Lower leg skin (tissue), 4 donors: ENCODE results near the gene PDPN. TPM values are rescaled to one million over a fixed set of nuclear protein-coding genes. Genes with fewer than 3 reads are reported as not detected.

Experiments
- DNase-seq, 2 donors: peaks; one replicate each; pipeline ENCODE4 v3.0.0-alpha.2; 2019; ENCODE audit warnings: low spot score in 2 of 2
- H3K4me3 ChIP-seq: fragments of 200-600 bp; sonication (generic); 2 replicates; pipeline ENCODE4 v1.5.1; 2017; ENCODE audit warnings: mild to moderate bottlenecking, low read depth; ENCODE audit not compliant: poor library complexity, severe bottlenecking
- POLR2A ChIP-seq, 2 donors: fragments of 450-650 bp; IDR thresholded peaks; one replicate each; pipeline ENCODE4 v1.6.1; 2016 to 2017; ENCODE audit warnings: antibody characterized with exemption in 2 of 2, mild to moderate bottlenecking in 1 of 2, moderate library complexity in 1 of 2
- WGBS, 2 donors: methylation state at CpG; one replicate each; pipeline ENCODE4 v1.1.5; 2018; 5-methylcytosine and 5-hydroxymethylcytosine counted together
- intact Hi-C: fragments of 100-400 bp; cut with DNase I; formaldehyde crosslinking; loops from one replicate; pipeline ENCODE4 v1.15.0; 2023; ENCODE audit warnings: low total_unique reads
- total RNA-seq, 4 donors: library from RNA; depleted of rRNA; stranded (reverse); fragments of >200 nt; gene quantifications; one replicate each; pipeline ENCODE4 v1.1.0, GENCODE V29; 2016
- TF ChIP-seq, protein P1 (sequence below), 3 donors: fragments of 450-650 bp; IDR thresholded peaks; one replicate each; pipeline ENCODE4 v1.5.1; 2016; ENCODE audit warnings: antibody characterized with exemption in 3 of 3, mild to moderate bottlenecking in 3 of 3, moderate library complexity in 2 of 3

The PDPN gene
- total RNA-seq, 4 donors from 2014 or later: 16.0 to 40.7 (median 32.7) TPM

DNA sequence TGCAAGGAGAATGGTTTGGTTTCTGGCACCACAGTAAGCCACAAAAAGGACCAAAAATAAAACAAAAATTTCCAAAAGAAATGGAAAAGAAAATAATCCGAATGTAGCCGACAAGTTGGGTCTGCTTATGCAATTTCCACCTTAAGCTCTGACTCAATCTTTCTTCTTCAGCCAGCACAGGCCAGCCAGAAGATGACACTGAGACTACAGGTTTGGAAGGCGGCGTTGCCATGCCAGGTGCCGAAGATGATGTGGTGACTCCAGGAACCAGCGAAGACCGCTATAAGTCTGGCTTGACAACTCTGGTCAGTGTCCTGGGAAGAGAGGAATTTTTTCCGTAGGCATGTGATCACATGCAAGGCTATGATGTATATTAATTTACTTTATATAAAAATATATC lies 23.4 kb downstream of the PDPN start:
- no peak for DNase-seq
- no peak overlapping the region for H3K4me3 ChIP-seq
- TF ChIP-seq, protein P1, sequence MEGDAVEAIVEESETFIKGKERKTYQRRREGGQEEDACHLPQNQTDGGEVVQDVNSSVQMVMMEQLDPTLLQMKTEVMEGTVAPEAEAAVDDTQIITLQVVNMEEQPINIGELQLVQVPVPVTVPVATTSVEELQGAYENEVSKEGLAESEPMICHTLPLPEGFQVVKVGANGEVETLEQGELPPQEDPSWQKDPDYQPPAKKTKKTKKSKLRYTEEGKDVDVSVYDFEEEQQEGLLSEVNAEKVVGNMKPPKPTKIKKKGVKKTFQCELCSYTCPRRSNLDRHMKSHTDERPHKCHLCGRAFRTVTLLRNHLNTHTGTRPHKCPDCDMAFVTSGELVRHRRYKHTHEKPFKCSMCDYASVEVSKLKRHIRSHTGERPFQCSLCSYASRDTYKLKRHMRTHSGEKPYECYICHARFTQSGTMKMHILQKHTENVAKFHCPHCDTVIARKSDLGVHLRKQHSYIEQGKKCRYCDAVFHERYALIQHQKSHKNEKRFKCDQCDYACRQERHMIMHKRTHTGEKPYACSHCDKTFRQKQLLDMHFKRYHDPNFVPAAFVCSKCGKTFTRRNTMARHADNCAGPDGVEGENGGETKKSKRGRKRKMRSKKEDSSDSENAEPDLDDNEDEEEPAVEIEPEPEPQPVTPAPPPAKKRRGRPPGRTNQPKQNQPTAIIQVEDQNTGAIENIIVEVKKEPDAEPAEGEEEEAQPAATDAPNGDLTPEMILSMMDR (IDR thresholded peaks at IDR 0.05): no peak
- TF ChIP-seq POLR2A (IDR thresholded peaks at IDR 0.05): no peak
- intact Hi-C loops: no loop called here
- 86 to 88% methylated on average over 8 of the region's 8 CpGs for WGBS, 2 donors

DNA sequence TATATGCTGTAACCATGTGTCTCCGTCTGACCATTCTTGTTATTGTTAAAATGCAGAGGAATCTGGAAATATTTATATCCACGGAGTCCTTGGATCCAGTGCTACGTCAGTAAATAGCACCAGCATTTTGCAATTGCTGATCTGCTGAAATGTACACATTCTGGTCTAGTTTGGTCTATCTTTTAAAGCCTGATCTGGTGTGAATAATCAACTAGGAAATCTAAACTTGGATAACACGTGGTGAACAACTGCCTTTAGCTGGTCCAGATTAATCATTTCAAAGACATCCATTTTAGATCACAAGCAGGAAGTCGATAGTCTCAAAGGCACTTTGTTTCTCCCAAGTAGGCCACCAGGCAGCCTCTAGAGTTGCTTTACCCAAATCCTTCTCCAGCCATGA lies 32.6 kb downstream of the PDPN start:
- TF ChIP-seq POLR2A (IDR thresholded peaks at IDR 0.05): no peak
- TF ChIP-seq, protein P1 (IDR thresholded peaks at IDR 0.05): no peak
- intact Hi-C loops: no loop called here
- WGBS, 2 donors: 62 to 77% methylated on average over 5 of the region's 5 CpGs
- DNase-seq: no peak
- H3K4me3 ChIP-seq: no peak overlapping the region

DNA sequence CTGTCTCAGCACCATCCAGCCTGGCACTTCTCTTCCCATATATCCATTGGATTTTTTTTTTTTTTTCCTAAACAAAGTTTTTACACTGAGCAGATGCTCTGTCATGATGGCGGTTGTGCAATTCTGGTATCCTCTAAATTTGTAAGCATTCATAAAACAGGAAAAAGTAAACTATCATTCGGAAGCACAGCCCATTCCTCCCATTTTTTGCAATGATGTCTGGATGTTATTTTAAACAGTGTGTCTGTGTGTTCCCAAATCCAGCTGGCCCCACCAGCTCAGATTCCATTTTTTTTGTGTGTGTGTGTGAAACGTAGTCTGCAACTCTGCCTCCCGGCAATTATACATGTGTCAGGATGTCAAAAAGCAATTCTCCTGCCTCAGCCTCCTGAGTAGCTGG lies 33.5 kb downstream of the PDPN start:
- TF ChIP-seq, protein P1 (IDR thresholded peaks at IDR 0.05): no peak
- TF ChIP-seq POLR2A (IDR thresholded peaks at IDR 0.05): no peak
- H3K4me3 ChIP-seq: no peak overlapping the region
- no peak for DNase-seq
- intact Hi-C loops: no loop called here
- 90 to 93% methylated on average over 4 of the region's 4 CpGs for WGBS, 2 donors

DNA sequence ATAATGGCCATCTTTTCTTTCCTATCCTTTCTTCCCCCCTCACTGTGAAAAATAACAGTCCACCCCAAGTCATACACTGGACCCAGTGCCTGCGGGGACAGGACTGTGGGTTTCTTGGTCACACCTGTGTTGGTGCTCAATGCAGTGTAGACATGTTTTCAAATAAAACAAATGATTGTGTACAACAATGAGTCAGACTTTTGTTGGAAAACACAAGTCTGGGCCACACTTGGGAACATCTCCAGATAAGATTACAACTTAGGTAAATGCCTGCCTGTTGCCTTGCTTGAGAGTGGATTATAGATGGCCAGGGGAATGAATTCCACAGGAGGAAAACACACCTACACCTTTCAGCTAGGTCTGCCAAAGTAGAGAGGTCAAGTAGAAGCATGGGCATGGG lies 34.1 kb downstream of the PDPN start:
- no peak overlapping the region for H3K4me3 ChIP-seq
- WGBS, 2 donors: 50 to 67% methylated on average over 1 of the region's 1 CpG
- TF ChIP-seq POLR2A (IDR thresholded peaks at IDR 0.05): no peak
- TF ChIP-seq, protein P1 (IDR thresholded peaks at IDR 0.05): no peak
- no peak for DNase-seq
- intact Hi-C loops: no loop called here

DNA sequence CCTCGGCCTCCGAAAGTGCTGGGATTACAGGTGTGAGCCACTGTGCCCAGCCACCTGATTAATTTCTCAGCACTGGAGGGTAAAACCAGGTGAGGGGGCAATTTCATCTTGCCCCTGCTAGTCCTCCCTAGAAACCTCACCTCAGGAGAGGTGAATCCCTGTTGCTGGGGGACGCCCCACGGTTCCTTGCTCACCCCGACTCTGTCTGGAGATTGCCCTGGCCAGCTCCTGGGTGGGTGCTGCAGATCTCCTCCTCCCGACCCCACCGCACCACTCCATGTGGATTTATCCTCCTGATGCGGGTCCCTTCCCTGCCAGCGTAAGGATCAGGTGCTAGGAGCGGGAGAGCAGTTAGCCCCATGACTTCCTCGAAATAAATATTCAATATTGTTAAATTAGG lies 34.9 kb downstream of the PDPN start:
- WGBS, 2 donors: 96 to 97% methylated on average over 11 of the region's 11 CpGs
- intact Hi-C loops: no loop called here

DNA sequence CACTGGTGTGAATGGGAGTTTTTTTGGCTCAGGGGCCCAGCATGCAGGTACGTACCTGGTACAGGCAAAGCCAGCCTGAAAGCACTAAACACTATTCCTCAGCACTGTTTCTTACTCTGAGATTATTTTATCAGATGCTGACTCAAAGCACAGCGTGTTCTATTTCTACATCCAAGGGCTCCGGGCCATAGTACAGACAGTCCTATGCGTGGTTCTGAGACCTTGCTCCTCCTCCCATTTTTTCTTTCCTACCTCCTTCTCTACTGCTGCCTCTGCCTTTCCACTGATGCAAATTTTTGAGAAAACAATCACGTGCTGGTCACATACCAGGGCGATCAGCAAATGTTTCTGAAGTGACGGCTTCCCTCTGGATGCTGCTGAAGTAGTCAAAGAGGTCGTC lies 36.3 kb downstream of the PDPN start:
- DNase-seq: peak in 1 of 2 donors; percentile 81
- 21 to 35% methylated on average over 8 of the region's 8 CpGs for WGBS, 2 donors
- TF ChIP-seq, protein P1 (IDR thresholded peaks at IDR 0.05): no peak
- TF ChIP-seq POLR2A (IDR thresholded peaks at IDR 0.05): no peak
- intact Hi-C loops: no loop called here
- no peak overlapping the region for H3K4me3 ChIP-seq

More for the DNA sequence above, 34.9 kb downstream of the PDPN start:
- no peak for TF ChIP-seq POLR2A (IDR thresholded peaks at IDR 0.05)
- TF ChIP-seq, protein P1 (IDR thresholded peaks at IDR 0.05): no peak
- DNase-seq: no peak
- no peak overlapping the region for H3K4me3 ChIP-seq
